GM12878 (cell line): ENCODE measurements around the gene CCDC12. TPM values are rescaled to one million over a fixed set of nuclear protein-coding genes. Genes with fewer than 3 reads are reported as not detected.

Source experiments
- ATF7 ChIP-seq: fragments of 450-650 bp; IDR thresholded peaks from 2 replicates; pipeline ENCODE4 v1.6.1; 2016; ENCODE audit warnings: low read depth, mild to moderate bottlenecking
- DPF2 ChIP-seq: fragments of 450-650 bp; IDR thresholded peaks from 2 replicates; pipeline ENCODE4 v1.6.1; 2017; ENCODE audit warnings: mild to moderate bottlenecking
- KAT2A ChIP-seq: conservative IDR thresholded peaks from 2 replicates; pipeline ENCODE4 v1.6.1; 2011; ENCODE audit warnings: low read depth, low read length; ENCODE audit not compliant: control insufficient read depth
- MEF2B ChIP-seq: fragments of 450-650 bp; IDR thresholded peaks from 2 replicates; pipeline ENCODE4 v1.6.1; 2018; ENCODE audit warnings: mild to moderate bottlenecking, moderate library complexity; ENCODE audit not compliant: partially characterized antibody, poor library complexity, severe bottlenecking
- NBN ChIP-seq: fragments of 450-650 bp; IDR thresholded peaks from 2 replicates; pipeline ENCODE4 v1.6.1; 2016
- SREBF1 ChIP-seq: IDR thresholded peaks from 2 replicates; pipeline ENCODE4 v1.6.1; 2012; ENCODE audit warnings: mild to moderate bottlenecking, low read length
- polyA plus RNA-seq, 11 experiments: library from polyadenylated mRNA; depleted of rRNA in 4 of 11; unstranded in 6 of 11; stranded (reverse) in 5 of 11; fragments of >200 nt; fragmentation: Nextera tagmentation in 4 of 11; fragmentation: Illumina TruSeq in 1 of 11; extraction: Ambion mirVana in 4 of 11; extraction: Trizol in 1 of 11; gene quantifications; 1 replicate in 1 of 11; 2 replicates in 10 of 11; pipeline versions ENCODE4 v1.2.1 to v1.2.3, GENCODE V29; 2011 to 2016; ENCODE audit warnings: inconsistent platforms in 2 of 11, missing spikeins in 2 of 11, low read depth in 1 of 11
- total RNA-seq, 4 experiments: library from RNA; depleted of rRNA in 3 of 4; stranded (reverse); fragments of >200 nt in 3 of 4; fragmentation: Illumina TruSeq in 1 of 4; extraction: Trizol in 1 of 4; gene quantifications; 2 replicates each; pipeline versions ENCODE4 v1.2.1 to v1.2.3, GENCODE V29; 2013 to 2021
- TF ChIP-seq, protein P1 (sequence below): fragments of 450-650 bp; IDR thresholded peaks from 2 replicates; pipeline ENCODE4 v1.6.1; 2017; ENCODE audit warnings: mild to moderate bottlenecking, moderate library complexity

Gene CCDC12
- total and polyA plus RNA-seq, 10 of the 15 experiments (the other 5 are each of a cell fraction or from before 2014, with no cell fraction given): 9.2 to 91.4 (median 61.3) TPM

DNA sequence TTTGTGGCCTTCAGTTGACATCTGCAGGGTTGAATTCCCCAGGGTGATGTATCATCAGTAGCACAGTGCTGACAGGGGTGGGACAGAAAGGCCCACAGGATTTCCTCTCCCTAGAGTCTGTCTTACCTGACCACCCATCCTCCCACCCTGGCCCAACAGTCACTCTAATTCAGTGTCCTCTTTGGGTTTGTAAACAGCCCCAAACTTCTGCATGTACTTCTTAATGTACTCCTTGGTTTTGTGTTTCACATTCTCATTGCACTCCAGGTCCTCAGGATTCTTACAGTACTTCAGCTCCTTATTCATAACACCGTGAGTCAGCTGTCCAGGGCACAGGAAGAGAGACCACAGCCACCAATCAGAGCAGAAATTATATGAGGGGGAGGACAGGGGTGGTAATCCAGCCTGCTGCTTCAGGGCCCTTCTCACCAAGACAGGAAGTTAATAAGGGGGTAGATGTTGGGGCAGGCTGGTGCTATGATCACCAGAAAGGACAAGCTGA lies 40.4 kb upstream of the CCDC12 start (continued):
- TF ChIP-seq ATF7 (0 out of 2 replicates have a peak, but pooled peaks have one; percentile 24), NBN (0 out of 2 replicates have a peak, but pooled peaks have one; percentile 24), MEF2B (peak; percentile 90), KAT2A (no peak), DPF2 (0 out of 2 replicates have a peak, but pooled peaks have one; percentile 16), SREBF1 (no peak)
- TF ChIP-seq, protein P1, sequence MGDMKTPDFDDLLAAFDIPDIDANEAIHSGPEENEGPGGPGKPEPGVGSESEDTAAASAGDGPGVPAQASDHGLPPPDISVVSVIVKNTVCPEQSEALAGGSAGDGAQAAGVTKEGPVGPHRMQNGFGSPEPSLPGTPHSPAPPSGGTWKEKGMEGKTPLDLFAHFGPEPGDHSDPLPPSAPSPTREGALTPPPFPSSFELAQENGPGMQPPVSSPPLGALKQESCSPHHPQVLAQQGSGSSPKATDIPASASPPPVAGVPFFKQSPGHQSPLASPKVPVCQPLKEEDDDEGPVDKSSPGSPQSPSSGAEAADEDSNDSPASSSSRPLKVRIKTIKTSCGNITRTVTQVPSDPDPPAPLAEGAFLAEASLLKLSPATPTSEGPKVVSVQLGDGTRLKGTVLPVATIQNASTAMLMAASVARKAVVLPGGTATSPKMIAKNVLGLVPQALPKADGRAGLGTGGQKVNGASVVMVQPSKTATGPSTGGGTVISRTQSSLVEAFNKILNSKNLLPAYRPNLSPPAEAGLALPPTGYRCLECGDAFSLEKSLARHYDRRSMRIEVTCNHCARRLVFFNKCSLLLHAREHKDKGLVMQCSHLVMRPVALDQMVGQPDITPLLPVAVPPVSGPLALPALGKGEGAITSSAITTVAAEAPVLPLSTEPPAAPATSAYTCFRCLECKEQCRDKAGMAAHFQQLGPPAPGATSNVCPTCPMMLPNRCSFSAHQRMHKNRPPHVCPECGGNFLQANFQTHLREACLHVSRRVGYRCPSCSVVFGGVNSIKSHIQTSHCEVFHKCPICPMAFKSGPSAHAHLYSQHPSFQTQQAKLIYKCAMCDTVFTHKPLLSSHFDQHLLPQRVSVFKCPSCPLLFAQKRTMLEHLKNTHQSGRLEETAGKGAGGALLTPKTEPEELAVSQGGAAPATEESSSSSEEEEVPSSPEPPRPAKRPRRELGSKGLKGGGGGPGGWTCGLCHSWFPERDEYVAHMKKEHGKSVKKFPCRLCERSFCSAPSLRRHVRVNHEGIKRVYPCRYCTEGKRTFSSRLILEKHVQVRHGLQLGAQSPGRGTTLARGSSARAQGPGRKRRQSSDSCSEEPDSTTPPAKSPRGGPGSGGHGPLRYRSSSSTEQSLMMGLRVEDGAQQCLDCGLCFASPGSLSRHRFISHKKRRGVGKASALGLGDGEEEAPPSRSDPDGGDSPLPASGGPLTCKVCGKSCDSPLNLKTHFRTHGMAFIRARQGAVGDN: 0 out of 2 replicates have a peak, but pooled peaks have one; percentile 38
